ENCODE measurements around the gene ELAVL2.

The ELAVL2 gene

DNA sequence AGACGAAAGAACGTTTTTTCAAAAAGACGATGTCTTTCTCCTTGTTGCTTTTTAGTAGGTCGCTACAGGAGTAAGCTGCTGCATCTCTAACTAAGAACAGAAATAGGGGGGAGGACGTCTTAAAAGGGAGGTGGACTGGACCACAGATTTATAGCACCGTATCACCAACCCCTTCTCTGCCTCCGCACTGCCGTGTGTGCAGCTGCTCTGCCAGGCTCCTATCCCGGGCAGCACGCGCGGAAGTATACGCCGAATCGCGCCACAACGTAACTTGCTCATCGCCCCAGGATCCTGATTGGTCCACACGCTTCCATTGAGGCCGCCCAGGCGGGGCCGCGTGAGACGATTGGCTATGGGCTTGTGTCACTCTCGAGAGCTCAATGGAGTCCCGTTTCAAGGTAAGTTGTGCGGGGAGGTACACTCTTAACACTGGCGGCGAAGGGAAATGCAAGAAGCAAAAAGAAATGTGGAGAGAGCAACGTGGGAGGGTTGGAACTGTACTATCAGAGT is at the start of gene ELAVL2:
Gene ELAVL2, minus strand, starts transcription at position 121 of the 510 bp plus-strand sequence. CDS start 64,006 bp downstream, outside the sequence.
- in situ Hi-C loops (cut with HindIII; ENCODE audit: low sequenced_read_pairs): no loop called here

DNA sequence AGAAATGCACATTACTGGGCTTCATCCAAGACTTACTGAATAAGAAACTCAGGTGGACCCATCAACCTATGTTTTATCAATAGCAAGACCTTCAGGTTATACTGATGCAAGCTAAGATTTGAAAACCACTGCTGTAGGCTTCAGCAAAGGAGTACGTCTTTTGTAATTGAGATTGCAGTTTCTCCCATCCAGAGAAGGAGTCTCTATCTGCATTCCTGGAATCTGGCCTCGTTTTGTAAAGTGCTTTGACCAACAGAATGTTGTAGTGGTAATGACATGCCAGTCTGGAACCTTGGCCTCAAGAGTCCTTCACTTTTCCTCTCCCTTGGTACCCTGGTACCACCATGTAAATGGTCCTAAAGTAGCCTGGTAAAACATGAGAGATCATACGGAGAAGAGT is 32.2 kb upstream of the ELAVL2 start:
- in situ Hi-C loops (cut with HindIII; ENCODE audit: low sequenced_read_pairs): no loop called here

DNA sequence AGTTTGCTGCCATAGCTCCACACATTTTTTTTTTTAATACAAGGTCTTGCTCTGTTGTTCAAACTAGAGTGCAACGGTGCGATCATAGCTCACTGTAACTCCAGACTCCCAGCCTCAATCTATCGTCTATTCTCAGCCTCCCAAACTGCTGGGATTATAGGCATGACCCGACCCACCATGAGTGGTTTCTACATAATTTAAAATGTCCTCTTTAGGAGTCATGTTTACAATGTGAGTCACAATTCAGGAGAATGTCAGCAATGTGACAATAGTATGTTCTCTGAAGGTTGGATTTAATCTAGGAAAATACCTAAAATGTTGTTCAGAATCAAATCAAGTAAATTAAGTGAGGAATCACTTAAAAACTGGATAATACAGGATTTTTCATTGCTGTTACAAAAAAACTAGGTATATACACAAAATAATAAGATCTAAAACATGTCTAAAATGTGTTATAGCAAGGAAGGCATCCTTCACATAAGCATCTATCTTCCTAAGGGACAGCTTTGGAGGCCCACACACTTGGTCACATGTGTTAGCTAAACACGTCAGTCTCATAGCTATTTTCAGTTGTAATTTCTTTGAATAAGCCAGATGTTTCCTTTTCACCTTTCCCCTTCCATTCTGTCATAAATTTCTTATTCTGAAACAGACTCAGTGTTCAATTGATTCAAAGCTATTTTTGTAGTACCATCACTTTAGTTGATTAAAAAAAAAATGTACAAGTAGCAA is 30.0 kb upstream of the ELAVL2 start:
- in situ Hi-C loops (cut with HindIII; ENCODE audit: low sequenced_read_pairs): no loop called here

DNA sequence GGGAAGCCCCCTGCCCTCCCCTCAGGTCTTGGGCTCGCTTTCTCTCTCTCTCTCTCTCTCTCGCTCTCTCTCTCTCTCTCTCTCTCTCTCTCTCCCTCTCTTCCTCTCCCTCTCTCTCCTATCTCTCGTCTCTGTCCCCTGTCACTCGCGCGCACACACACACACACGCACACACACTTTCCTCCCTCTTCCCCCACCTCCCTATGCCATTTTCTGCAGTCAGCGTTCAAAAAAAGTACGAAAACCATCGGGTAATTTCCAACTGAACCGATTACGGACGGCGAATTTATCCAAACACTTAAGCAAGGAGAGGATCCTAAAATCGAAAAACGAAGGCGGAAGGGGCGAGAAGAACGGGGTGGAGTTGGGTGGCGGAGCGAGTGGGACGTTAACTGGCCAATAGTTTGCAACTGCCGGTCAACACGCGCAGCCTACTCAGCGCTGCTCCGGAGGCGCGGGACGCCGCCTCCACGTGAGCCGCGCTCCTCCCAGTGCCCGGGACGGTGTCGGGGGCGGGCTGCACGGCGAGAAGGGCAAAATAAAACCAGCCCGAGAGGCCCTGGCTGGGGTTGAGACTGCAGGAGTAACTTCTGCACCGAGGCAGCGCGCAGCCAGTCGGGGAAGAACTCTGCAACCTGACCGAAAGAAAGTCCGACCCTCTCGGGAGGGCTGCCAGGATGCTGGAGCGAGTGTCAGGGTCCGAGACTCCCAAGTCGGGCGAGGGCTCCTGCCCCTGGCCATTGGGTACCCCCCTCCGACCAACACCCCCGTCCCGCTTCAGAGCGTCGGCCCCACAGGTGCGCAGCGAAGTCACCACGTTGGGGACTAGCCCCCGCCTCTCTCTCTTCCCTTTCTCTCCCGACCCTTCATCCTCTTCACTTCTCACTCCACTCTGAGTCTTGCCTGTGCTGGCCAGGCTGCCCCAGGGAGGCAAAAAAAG is 24.9 kb upstream of the ELAVL2 start:
- in situ Hi-C loops (cut with HindIII; ENCODE audit: low sequenced_read_pairs): no loop called here

DNA sequence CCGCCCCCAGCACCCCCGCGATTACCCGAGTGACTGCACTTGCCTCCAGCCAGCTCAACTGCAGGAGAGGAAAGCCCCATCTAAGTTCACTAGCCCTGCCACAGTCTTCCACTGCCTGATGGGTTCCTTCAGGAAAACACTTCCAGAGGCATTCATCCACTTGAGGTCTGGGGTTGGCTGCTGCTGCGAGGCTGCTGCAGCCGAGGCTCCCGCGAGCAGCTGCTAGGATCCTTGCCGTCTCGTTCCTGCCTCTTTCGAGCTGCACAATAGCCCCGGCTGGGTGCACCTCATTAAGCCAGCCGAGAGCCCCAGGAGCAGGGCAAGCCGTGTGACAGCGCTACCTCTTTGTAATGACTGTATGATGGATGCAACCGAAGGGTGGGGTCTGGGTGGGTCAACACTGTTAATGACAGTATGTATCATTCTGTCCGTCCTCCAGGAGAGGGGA is 24.2 kb upstream of the ELAVL2 start:
- in situ Hi-C loops (cut with HindIII; ENCODE audit: low sequenced_read_pairs): no loop called here

DNA sequence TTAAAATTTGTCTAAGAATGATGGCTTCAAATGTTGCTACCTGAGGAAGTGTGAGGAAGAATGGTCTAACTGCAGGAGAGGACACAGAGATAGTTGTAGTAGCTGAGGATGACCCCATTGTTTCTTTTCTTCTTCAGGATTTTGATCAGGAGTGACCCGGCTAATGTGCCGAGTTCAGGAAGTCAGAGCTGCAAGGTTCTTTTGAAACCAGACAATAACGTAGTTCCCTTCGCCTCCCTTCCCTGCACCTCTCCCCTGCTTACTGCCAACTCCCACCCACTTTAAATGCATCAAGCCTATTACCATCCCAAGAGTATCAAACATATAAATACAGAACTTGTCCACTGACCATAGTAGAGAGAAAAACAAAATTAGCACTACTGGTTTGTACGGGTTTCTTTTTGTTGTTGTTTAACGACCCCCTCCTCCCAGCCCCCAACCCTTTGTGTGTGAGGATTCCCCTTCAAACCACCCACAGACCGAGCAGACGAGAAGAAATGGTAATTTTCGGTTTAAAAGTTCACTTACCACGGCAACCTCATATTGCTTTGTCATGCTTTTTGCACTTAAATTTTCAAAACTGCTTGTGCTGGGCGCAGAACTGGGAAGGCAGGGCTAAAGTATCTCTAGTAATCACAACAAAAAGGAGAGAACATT is 23.5 kb upstream of the ELAVL2 start:
- in situ Hi-C loops (cut with HindIII; ENCODE audit: low sequenced_read_pairs): no loop called here

DNA sequence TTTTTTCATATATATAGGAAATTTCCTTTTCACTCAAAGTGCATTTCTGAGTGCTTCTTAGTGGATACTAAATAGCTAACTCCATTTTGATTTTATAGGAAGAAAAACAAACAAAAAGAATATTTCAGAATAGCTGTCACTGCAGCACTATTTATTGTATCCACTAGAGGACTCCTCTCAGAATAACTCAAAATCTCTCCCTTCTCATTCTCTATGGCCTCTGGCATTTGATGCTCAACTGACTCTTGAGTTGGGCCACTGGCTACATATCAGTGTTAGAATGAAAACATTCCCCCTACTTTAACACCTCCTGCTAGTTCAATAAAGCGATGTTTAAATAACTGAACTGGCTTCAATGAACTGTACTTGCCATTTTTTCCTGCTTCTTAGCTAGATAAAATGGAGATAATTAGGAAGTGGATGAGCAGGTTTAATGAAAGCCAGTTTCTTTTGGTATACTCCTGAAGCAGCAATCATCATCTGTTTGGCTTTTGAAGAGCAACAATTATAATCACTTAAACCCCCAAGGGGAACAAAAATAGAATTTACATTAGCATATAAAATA is 16.6 kb upstream of the ELAVL2 start:
- in situ Hi-C loops (cut with HindIII; ENCODE audit: low sequenced_read_pairs): no loop called here

DNA sequence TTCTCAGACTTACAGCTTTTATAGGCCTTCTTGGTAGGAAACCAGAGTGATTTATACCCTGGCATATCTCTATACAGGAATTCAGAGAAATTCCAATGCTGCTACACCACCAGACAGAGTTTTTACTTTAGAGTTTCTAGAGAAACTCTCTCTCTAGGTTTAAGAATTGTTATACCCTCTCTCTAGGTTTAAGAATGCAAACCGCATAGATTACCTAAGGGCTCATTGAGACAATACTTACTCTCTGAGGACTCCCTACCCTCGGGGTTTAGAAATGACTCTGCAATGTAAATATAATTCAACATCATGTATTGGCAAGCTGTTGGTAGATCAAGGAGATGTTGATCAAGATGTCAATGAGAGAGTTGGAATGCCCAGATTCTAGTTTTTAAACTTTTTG is 15.3 kb upstream of the ELAVL2 start:
- in situ Hi-C loops (cut with HindIII; ENCODE audit: low sequenced_read_pairs): no loop called here

DNA sequence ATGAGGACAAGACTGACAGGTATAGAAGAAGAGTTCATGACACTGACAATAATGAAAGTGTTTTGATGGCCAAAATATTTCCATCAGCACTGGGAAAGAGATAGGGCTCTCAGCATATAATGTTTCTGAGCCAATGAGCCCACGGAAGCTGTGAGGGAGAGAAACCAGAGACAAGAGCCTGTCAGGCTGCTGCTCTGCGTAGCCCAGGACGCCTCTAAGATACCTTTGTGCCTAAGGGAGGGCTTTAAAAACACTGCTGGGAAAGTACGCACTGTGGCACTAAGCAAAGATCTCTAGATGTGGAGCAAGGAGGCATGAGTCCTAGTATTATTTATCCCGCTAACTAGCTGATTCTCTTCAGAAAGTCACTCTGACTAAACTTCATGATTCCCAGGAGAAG is 11.0 kb upstream of the ELAVL2 start:
- in situ Hi-C loops (cut with HindIII; ENCODE audit: low sequenced_read_pairs): no loop called here

DNA sequence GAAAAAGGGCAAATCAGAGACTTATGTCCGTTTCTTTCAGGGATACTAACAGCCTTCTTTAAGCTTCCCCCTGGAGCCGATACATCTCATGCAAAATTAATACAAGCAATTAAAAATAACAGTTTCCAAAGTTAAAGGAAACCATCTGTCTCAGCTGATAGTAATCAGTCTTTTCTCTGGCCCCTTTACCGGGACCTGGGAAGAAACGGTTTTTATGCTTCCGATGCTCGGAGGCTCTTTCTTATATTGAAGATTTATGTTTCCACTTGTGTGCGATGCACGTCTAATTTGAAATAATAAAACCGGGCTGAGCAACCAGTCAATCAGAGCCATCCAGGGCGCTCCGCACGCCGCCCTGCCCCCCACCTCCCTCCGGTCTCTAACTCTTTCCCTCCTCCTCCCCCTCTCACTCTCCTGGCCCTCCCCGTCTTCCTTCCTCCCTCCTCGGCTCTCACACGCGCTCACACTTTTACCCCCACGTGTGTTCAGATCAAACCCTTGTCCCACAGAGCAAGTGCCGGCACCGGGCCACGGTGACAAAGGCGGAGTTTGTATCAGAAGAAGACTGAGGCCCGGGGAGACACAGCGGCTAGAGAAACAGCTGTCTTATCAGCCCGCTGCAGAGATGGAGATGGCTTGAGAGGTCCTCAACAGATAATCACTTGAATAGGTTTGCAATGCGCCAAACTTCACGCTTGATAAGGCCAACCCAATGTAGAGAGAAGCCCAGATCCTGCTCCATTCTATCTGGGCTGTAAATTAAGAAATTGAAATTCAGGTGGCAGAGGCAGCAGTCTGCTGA is 5.1 kb upstream of the ELAVL2 start:
- in situ Hi-C loops (cut with HindIII; ENCODE audit: low sequenced_read_pairs): no loop called here

DNA sequence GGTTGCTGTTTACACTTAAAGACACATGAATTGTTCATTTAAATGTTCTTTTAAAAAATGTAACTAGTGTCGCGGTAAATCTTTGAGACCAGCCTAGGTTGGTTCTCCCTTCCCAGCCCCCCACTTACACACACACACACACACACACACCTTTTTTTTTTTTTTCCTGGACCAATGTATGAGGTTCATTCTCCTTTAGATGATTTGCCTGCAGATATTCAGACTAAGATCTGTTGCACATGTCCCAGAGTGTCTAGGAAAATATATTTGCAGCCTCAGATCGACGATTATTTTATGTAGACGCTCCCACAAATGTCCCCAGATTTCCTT is 4.4 kb upstream of the ELAVL2 start:
- in situ Hi-C loops (cut with HindIII; ENCODE audit: low sequenced_read_pairs): no loop called here

DNA sequence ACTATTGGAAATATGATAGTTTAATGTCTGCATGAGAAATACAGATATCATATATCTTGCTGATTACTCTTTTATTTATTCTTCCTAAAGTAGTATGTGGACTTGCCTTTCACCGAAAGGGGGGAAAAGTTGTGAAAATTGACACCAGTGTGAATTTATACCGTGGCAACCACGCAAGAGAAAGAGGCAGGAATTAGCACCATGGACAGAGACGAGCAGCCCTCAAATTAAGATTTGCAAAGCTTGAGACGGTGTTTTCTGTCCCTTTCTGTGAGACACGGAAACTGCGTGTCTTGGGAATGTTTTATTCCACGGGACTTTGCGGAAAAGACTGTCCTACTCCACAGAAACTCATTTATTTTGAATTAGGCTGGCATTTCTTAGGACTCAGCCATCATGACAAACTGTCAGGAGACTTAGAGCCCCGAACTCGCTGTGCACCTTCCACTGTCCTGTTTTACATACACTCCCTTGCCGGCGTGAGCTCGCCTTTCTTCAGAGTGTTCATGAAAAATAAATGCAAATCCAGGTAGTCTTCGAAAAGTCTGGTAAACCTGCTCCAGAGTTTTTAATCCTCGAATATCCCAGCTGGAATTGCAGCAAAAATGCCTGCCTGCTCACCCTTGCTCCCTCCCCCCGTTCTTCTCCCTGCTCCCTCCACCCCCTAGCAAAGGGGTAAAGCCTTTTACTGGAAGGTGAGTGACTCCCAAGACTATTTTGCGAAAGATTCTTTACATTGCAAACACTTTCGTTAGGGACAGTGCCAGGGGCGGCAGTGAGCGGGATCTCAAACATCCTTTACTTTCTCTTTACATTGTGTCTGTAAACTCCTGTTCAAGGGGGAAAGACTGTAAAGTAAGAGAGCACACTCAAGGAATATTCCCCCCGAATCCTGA is 3.8 kb upstream of the ELAVL2 start:
- in situ Hi-C loops (cut with HindIII; ENCODE audit: low sequenced_read_pairs): no loop called here

DNA sequence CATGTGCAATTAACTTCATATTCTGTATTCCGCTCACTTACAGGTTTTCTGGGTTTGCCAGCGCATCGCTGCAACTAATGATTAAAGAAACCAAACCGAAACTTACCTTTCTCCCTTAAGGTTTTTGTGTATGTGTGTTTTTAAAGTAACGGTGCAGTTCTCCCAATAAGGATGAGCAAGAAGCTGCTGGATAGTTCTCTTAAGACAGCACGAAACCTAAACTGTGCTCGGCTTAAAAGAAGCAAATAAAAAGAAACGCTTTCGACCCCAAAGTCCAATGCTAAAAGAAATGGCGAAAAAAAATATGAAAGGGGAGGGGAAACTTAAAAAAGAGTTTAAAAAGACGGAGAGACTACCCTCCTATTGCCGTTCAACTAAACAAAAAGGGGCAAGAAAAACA is 340 bp downstream of the ELAVL2 start:
- in situ Hi-C loops (cut with HindIII; ENCODE audit: low sequenced_read_pairs): no loop called here

DNA sequence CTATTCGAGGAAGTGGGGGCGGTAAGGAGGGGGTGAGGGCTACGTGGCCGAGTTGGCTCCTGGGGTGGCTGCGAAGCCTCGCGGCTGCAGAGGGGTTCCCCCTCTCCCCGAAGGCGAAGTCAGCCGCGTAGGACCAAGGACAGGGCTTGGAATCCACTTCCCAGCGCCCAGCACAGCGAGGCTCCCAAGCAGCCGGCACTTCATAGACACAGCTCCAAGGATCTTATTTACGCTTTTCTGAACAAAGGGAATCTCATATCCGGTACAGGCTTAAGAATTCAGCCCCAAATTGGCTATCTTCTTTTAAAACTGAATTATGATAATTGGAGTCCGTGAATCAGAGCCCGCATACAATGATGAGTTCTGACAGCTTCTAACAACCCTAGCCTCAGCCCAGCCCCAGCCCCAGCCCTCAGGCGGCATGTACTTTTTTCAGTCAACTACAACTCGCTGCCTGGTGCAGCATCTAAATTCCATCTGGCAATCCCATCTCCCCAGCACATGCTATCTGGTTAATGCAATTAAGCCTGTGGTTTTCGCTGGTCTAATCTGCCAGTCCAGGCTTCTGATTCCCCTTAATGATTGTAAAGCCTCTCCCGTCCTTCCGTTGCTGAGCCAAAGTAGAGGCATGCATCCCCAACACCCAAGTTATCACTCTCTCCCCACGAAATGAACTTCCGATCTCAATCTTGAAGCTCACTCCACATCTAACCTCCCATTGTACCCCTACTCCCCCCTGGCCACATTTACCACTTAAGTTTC is 1.0 kb downstream of the ELAVL2 start:
- in situ Hi-C loops (cut with HindIII; ENCODE audit: low sequenced_read_pairs): no loop called here

DNA sequence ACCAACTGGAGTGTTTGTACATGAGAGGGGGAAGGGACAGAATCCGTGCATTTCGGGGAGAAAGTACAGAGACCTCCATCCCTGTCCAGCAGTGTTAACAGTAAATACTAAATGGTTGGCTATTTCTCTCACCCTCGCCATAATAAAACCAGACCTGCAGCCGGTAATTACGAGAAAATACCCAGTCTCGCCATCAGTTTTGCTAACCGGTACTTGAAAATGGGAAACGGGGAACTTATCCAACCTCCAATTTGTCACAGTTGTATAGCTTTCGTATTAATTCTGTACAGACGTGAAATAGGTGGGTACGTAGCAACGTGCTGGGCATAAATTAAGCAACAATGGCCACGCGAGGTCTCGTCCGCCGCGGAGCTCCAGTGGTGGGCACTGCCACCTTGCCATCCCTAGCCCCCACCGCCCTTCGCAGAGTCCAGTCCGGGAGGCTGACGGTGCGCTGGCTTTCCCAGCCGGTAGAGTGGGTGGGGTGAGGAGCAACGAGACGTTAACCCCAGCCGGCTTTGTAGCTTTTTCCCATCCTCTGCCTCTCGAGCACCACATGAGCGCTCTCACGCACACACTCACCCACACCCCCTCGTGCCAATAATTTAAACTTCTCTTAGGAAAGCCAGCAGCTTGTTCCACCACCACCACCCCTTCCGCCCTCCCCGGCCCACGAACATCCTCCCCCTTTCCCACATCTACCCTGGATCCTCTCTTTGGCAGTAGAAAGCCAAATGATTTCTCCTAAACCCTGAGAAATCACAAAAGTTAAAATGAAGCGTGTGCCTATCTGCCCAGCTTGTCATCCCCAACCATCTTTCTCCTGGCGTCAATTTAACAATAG is 1.8 kb downstream of the ELAVL2 start:
- in situ Hi-C loops (cut with HindIII; ENCODE audit: low sequenced_read_pairs): no loop called here

DNA sequence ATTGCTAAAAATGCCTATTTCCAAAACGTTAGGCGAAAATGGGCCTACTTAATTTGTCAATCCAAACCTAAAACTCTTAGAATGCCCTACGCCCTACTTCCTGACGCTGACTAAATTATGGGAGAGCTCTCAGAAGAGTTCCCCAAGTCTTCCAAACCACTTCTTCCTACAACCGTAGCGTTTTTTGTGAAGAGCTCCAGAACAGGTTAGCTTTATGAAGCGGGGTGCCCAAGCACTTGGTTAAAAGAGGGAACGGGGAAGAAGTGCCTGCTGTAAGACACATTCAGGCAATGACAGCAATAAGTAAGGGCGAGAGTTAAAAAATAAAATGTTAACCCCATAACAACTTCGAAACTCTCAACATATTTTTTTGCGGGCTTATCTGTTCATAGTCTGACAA is 2.8 kb downstream of the ELAVL2 start:
- in situ Hi-C loops (cut with HindIII; ENCODE audit: low sequenced_read_pairs): no loop called here

DNA sequence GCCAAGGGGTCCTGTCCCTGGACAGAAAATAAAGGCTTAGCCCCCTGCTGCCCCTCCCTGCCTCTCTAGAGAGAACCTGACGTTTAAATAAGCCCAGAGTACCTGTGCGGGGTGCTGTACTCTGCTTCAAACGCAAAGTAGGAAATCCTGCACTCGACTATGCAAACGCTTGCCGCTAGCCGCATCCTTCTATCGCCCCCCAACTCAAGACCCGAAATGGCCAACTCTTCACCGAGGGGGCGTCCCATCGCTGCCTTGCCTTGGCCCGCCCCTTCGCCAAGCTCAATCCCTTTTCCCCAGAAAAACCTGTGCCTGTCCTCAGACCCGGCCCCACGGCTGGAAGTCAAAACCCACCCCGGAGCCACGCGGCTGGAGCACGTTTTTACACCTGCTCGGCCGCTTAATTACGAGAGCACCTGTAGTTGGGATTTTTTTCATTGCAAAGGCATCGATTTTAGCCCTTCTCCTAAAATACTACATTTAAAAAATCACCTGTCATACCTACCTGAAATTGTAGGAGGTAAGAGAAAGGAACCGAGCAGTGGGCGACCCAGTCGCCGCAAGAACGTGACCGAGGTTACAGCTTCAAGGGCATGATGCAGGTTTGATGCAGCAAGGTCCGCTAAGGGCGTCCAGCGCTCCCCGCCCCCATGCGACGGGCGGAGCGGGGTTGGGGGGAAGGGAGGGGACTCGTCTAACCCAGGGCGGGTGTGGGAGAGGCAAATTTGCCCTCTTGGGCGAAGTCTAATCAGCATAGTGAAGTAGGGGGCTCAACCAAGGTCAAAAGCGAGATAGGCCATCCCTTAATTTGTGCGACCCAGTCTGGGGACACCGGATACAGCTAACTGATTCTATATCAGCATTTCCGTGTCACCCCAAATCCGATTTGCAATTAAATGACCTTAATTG is 3.5 kb downstream of the ELAVL2 start:
- in situ Hi-C loops (cut with HindIII; ENCODE audit: low sequenced_read_pairs): no loop called here

Measured in DLD1 (cell line).